ENCODE measurements around the gene TCEANC2.
"Not testable (repeated sequence)": the region's sequence is repeated elsewhere in the genome, so short reads cannot be mapped to it uniquely, and the experiment has no call there.

Gene TCEANC2

DNA sequence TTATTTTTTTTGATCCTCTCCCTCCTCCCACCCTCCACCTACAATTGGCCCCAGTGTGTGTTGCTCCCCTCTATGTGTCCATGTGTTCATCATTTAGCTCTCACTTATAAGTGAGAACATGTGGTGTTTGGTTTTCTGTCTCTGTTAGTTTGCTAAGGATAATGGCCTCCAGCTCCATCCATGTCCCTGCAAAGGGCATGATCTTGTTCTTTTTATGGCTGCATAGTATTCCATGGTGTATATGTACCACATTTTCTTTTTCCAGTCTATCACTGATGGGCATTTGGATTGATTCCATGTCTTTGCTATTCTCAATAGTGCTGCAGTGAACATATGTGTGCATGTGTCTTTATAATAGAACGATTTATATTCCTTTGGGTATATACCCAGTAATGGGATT is 28.6 kb upstream of the TCEANC2 start:
- not testable (repeated sequence) for DNase-seq

DNA sequence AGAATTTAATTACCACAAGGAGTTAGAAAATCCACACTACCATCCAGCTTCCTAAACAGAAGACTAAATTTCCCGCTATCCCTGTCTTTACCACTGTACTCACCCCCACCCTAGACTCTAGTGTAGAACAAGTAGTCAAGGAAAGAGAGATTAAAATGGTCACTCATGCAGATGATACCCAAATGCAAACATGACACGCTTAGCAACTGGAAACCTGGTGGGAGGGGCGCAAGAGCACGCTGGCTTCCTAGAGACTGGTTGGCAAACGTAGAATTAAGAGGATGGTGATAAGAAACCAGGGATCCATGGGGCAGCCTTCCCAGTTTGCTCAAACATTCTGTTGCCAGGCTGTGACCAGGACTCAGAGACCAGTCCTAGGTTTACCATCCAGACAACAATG is 25.6 kb upstream of the TCEANC2 start:
- no peak for DNase-seq

DNA sequence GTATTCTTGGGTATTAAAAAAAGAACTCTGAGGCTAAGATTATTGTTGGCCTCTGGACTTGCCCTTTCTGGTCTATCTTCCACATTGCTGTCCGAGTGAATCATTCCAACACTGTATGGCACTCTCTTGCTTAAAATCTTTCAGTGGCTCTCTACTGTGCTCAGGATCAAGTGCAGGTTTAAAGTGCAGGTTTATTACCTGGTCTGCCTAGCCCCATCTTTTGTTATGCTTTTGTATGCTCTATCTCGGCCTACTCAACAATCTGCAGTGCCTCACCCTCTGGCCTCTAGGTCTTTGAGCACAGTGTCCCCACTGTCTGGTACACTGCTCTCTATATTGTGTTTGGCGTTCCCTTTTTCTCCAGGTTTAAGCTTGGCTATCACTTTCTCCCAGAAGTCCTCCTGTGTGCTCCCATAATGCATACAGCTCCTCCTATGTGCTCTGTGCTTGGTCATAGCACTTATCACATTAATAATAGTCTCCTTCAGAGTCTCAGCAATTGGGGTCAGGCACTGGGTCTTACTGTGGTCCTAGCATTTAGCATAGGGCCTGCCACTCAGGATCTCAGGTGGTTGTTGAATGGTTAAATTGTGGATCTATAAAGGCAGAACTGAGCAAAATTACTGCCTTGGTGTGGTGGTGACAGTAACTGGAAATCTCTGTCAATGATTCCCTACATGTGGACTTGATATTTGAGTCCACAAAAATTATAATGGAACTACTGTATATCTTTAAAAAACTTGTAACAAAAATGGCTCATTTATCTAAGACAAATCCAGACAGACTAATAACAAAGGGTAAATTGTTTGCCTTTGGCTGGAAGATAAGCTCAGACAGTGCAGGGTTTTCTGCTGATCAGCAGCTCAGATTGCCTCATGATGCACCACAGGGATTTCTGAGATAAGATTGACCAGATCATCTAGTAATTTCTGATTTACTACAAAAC is 24.8 kb upstream of the TCEANC2 start:
- peak in 4 of 56 donors; percentile 2 to 23 (median 12) for DNase-seq

DNA sequence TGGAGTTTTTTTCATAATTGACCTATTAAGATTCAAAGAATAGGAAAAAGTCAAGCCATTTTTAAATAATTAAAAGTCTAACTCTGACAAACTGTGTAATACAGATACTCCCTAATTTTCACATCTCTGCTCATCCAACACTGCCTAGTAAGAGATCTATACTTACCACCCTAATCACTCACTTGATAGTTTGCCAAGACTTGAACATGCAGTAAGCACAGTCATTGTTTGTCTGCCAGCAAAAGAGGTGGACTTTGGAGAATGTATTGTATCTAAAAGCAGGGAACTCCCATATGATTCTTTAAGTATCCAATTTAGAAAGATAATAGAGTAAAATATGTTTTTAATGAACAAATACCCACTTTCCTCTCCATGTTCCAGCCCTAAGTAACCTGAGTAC is 15.9 kb upstream of the TCEANC2 start:
- no peak for DNase-seq

DNA sequence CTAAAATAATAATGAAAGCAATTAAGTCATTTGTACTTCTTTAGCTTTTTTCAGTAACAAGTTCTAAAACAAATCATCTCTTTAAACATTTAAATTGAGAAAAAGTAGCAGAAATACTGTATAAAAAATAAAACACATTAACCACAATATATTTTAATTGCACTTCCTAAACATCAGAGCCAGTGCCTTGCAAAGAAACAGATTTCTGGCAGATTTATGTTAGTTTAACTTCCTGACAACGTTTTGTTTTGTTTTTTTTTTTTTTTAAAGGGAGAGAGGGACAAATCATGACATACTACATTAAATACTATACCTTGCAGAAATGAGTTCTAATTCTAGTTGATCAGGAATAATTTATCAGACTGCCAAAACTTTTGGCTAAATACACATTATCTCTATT is 11.6 kb upstream of the TCEANC2 start:
- no peak for DNase-seq

DNA sequence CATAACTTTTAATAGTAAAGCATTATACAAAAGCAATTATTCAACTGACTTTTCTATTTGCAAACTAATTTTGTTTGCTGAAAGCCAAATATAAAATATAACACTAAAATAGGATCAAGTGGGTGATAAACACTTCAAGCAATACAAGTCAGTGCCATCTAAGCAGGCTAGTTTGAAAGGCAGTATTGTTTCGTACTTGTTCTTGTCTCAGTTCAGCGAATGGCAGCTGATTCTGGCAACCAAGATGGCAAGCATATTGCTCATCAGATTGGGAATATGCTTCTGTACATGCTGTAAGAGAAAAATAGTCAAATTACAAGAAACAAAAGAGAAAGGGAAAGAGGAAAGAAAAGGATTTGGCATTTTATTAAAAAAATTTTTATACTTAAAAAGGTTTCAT is 7.9 kb upstream of the TCEANC2 start:
- peak in 9 of 56 donors; percentile 3 to 21 (median 7) for DNase-seq

DNA sequence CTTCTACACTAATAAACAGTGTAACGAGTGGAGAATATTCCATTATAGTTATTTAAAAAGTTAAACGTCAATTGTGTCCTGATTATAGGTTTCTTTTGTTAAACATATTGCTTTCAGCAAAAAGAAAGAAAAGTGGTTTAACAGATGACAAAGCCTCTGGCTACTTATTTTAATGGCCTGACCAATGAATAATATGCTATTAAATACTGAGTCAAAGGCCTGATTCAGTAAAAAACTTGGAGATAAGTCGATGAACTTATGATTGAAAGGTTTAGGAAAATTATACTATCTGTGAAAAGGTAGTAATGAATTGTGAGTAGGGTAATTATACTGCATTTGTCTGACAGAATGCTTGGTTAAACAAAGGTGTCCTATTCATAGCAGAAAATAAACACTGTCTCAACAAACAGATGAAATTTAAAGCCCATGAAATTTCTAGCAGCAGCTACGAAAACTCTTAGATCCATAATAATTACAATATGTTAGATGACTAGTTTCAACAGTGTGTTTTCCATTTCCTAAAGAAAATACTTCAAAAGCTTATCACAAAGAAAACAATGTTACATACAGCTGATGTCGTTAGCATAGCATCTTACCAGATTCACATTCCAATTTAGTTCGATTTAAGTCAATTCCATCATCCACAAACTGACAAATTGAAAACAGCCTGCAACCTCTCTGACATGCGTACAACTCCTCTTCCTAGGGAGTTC is 6.6 kb upstream of the TCEANC2 start:
- no peak for DNase-seq

DNA sequence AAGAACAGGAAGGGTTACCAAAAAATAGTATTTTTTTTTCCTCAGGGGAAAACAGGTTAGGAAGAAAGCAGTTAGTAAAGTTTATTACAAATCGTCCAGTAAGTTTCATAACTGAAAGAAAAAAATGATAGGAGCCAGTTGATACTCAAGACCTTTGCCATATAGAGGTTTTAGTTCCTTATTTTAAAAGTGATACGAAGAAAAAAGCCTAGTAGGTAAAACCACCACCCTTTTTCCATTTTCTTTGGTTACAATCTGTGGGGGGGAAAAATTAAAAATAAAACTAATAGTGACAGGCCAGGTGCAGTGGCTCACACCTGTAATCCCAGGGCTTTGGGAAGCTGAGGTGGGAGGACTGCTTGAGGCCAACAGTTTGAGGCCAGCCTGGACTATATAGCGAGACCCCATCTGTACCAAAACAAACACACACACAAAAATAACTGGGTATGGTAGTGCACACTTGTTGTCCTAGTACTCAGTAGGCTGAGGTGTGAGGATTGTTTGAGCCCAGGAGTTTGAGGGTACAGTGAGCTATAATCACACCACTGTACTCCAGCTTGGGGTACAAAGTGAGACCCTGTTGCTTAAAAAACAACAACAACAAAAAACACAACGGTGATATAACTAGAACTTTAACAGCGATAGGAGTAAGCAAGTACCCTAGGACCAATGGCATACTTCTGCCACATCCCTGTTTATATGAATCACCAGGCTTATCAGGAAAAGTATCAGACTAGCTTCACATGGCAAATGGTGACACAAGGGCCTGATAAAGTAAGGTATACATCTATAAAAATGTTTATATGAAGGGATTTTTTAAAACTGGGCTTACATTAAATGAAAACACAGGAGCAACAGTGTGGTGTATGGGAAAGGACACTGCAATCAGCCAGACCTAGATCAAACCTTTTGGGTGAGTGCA is 5.8 kb upstream of the TCEANC2 start:
- DNase-seq = no peak

DNA sequence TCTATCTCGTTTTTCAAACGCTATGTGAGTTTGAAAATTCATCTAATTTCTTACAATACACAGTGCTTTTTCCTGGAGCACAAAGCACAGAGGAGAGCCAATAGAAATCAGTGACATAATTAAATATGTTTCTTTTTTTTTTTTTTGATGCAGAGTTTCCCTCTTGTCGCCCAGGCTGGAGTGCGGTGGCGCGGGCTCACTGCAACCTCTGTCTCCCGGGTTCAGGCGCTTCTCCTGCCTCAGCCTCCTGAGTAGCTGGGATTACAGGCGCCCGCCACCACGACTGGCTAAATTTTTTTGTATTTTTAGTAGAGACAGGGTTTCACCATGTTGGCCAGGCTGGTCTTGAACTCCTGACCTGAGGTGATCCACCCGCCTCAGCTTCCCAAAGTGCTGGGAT is 3.0 kb upstream of the TCEANC2 start:
- not testable (repeated sequence) for DNase-seq

DNA sequence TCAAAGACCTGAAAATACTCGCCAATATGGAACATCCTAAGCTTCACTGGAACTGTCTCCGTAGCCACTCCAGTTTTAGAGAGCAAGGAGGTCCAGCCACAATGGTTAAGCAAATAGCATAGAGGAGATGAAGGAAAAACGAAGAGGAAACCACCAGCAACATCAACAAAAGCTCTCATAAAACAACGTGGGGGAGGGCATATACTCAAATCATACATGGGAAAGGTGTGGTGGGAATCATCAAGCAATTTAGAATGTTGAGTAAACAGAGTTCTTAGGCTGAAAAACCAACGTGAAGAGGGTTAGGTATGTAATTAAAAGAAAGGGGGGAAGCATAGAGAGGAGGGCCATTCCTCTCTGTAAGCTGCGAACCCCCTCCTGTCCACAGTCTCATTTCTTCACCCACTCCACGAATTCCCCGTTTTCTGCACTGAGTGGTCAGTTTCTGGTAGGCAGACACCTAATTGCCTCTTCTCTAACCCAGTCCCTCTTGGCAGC is 1.4 kb upstream of the TCEANC2 start:
- peak in 1 of 56 donors; percentile 28 for DNase-seq

DNA sequence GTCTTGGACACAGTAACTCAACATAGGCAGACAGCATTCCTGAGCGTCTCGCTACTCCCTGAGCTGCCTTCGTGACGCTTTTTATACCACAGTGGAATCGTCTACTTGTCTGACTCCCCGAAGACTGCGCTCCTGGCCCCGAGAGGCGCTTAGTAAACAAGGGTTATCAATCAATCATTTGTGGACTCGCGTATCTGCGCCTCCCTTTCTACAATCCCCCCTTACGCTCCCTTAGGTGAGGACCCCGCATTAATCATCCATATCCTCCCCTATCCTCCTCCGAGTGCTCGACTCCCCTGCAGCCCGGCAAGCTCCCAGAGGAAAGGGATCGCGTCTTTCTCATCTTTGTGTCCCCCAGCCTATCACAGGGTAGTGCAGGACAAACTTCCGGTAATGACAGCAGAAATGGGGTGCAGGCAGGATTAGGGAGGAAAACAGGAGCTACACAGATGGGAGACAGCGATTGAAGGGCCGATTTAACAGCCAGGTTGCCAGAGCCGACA is 926 bp upstream of the TCEANC2 start:
- peak in 30 of 56 donors; percentile 10 to 81 (median 46) for DNase-seq

DNA sequence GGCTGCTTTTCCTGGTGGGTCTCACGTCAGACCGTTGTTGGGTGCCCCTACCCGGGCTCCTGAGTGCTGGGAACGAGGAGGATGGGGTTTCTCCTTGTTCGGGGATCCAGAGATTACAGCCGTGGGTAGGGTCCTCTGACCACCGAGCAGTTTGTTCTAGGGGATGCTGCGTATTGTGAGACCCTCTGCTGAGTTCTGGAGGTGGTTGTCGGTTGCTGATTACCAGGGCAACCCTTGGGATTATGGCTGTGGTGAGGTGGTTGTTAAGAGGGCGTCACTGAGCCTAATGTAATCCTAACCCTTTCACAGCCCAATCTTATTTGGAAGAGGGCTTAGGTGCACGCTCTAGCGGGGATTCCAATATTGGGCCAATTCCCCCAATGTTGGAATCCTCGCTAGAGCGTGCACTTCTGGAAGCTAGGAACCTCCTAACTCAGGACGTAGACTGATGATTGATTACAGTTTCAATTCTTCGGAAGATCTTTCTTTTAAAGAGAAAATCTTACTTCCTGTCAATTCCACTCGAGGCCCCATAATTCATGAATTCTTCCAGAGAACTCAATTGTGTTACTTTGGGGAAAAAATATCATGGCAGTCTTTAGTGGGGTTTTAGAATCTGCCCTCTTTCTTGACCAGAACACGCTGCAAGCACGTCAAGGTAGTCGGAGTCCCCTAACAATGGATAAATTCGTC is 483 bp downstream of the TCEANC2 start:
- DNase-seq = peak in 3 of 56 donors; percentile 8 to 47 (median 31)

DNA sequence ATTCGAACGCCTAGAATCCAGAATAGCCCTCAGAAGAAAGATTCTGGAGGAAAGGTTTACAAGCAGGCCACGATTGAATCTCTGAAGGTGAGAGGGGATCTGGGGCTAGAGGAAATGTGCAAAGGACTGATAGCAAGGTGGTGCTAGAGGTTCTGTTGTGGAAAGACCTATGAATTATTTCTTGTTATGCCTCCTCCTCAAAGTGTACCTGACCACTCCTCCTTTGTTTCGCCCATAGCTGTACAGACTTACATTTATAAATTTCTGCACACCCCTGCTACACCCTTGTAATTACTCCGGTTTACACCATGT is 986 bp downstream of the TCEANC2 start:
- no peak for DNase-seq

DNA sequence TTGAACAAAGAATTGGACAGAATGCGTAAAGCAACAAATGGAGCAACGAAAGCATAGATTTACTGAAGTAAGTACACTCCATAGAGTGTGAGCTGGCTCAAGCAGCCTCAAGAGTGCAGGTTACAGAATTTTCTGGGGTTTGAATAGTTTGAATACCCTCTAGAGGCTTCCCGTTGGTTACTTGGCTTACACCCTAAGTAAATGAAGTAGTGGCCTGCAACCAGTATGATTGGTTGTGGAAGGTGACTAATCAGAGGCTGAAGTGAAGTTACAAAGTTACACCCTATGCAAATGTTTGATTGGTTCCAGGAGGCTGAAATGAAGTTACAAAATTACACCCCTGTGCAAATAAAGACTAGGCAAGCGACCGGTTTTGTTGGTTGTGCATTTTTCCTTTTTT is 10.9 kb downstream of the TCEANC2 start:
- DNase-seq = no peak

DNA sequence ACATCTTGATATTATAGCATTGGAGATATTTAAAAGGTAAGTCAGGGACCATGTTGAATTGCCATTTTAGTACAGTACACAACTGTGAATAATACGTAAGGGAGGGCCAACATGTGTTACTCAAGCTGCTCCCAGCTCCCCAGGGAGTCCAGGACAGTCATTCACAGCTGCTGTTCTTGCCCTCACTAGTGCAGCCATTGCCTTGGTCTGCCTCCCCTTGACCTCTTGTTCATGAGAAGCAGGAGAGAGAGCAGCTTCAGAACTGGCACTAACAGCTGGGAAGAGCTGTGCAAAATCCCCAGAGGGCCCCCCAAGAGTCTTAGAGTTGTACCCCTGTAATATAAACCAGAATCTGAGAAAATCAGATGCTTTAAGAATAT is 16.4 kb downstream of the TCEANC2 start:
- peak in 1 of 56 donors; percentile 4 for DNase-seq

DNA sequence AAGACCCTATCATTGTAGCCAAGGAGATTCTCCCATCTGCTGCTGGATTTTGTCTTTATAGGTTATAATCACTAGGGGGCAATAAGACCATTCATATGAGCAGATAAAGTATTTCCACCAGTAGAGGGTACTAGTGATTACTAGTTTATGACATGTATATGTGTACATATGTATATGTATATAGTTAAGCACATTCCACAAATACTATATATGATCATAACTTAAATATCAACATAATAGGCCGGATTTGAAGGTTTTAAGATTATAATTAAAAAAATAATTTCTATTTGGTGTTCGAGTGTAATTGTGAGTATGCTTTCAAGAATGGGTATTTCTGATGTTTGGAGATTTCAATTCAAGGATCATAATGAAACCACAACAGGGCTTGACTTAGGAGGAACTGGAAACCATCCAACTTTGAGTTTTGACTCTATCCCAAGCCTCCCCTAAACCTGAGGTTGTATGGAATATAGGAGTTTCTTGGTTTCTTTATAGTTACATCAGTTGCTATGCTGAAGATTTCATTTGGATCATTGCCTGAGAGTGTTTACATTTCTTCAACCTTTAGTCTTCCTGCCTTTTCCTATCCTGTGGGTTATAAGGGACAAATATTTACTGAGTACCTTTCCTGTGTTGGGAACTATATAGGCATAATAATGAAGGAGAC is 16.9 kb downstream of the TCEANC2 start:
- DNase-seq = no peak

DNA sequence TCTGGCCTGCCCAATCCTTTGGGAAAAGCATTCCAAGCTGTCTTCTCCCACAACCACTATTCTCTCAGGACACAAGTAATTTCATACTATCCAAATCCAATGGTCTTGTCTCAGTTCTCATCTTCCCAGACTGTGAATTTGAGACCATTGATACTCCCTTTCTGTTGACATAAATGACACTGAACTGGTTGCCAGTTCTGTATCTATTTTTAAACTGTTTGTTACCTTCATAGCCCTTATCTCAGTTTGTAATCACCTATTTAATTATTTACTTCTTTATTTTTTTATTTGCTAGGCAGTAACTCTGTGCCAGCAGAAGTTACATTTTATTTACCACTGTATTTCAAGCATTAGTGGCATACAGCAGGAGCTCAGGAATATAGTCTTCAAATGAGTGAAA is 24.0 kb downstream of the TCEANC2 start:
- DNase-seq = no peak

DNA sequence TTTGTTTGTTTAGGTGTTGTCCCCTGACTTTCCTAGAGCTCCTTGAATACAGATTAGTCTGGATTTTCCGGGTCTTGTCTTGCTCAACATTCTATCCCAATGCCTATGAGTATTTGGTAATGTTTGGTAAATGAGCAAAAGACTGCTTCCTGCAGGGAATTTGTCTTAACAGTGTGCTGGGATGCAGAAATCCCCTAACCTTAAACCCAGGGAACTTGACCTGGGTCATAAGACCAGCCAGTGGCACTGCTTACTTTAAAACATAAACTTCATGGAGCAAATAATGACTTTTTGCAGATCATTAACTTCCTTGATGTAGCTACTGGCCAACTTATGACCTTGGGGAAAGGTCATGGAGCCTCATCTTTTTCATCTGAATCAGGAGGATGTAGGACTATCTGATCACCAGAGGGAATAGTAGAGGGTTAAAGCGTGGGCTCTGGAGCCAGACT is 27.2 kb downstream of the TCEANC2 start:
- no peak for DNase-seq

DNA sequence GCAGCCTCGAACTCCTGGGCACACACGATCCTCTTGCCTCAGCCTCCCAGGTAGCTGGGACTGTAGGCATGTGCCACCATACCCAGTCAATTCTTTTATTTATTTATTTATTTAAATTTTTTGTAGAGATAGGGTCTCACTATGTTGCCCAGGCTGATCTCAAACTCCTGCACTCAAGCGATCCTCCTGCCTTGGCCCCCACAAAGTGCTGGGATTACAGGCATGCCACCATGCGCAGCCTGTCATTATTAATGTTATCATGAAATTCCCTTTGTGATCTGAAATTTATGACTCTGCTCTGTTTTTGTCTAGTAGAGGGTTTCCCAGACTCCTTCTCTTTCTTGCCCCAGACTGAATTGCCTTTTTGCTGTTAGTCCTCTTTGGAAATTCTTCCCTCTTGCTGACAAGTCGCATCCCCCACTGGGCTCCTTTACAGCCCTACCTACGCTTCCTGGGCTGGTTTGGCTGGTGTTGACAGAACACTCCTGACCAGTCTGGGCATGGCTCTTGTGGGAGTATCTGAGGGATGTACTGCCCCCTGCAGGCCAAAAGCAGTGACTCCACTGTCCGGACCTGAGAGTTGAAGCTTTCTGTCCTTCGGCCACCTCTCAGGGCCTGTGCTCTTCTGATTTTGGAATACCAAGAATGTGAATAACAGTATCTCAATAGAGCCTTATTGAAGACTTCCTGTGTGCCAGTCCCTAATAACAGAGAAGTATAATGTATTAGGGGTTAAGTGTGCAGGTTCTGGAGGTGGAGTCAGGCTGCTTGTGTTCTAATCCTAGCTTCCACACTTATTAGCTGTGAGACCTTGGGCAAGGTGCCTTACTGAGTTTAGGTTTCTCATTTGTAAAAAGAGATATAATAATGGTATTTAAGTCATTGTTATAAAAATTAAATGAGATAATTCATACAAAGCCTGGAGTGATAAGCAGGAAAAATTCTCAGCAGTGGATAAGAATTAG is 28.2 kb downstream of the TCEANC2 start:
- DNase-seq = peak in 23 of 56 donors; percentile 1 to 46 (median 13)

All from nucleus accumbens (tissue), 56 donors.